Measurements from ENCODE around the gene KIAA2012.

DNA sequence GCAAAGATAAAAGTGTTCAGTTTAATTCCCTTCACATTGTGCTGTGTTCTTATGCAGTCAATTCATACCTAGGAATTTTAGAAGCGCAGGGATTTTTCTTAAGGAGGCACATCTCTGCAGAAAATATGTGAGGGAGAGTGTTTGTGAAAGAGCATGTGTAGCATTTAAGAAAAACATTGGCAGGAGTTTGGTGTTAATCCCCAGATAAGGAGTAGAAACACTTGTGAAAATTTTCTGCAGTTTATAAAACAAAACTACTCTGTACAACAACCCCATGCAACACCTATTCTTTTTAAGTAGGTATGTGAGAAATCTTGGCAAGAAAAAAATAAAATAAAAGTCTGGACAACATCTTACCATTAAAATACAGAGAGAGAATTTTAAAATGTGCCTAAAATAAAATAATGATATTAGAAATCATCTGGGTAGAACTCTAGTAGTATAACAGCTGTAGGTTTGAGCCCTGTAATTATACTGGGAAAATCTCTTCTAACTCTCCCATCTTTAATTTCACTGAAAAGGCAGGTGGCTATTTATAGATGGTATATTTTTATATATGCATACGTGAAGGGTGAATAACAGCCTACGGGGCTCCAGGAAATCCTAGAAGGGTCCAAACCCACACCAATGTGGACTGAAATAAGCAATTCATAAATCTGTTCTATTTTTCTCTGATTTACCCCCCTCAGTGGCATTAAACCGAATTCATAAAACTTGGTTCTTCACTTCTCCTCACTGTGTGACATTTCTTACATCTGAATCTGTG lies 32.8 kb upstream of the KIAA2012 start:
- TF ChIP-seq, protein P1, sequence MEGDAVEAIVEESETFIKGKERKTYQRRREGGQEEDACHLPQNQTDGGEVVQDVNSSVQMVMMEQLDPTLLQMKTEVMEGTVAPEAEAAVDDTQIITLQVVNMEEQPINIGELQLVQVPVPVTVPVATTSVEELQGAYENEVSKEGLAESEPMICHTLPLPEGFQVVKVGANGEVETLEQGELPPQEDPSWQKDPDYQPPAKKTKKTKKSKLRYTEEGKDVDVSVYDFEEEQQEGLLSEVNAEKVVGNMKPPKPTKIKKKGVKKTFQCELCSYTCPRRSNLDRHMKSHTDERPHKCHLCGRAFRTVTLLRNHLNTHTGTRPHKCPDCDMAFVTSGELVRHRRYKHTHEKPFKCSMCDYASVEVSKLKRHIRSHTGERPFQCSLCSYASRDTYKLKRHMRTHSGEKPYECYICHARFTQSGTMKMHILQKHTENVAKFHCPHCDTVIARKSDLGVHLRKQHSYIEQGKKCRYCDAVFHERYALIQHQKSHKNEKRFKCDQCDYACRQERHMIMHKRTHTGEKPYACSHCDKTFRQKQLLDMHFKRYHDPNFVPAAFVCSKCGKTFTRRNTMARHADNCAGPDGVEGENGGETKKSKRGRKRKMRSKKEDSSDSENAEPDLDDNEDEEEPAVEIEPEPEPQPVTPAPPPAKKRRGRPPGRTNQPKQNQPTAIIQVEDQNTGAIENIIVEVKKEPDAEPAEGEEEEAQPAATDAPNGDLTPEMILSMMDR (optimal IDR thresholded peaks at IDR 0.05 in 1 of 3, IDR thresholded peaks at IDR 0.05 in 1 of 3, conservative IDR thresholded peaks at IDR 0.05 in 1 of 3; ENCODE audit: extremely low read depth in 1 of 3, insufficient read depth in 2 of 3, low read length in 3 of 3) = no peak
- no peak for TF ChIP-seq EZH2 (IDR thresholded peaks at IDR 0.05; ENCODE audit: low read length)
